Thyroid gland (tissue), 4 donors: ENCODE measurements around the gene ELMO2.

ENCODE experiments used
- CTCF ChIP-seq, 6 experiments: fragments of 200-600 bp in 3 of 6; fragments of 450-650 bp in 3 of 6; sonication (generic) in 3 of 6; IDR thresholded peaks; one replicate each; pipeline ENCODE4 v1.5.1; 2016 to 2019; ENCODE audit warnings: antibody characterized with exemption in 6 of 6, mild to moderate bottlenecking in 2 of 6, inconsistent platforms in 1 of 6, moderate library complexity in 1 of 6
- POLR2A ChIP-seq, 2 donors: fragments of 450-650 bp; IDR thresholded peaks; one replicate each; pipeline ENCODE4 v1.6.1; 2017; ENCODE audit warnings: antibody characterized with exemption in 2 of 2, mild to moderate bottlenecking in 2 of 2, moderate library complexity in 1 of 2

GRCh38 chr20:46414608-46415007 is 8.2 kb upstream of the ELMO2 start:
- TF ChIP-seq CTCF (IDR thresholded peaks at IDR 0.05) (no peak), POLR2A (IDR thresholded peaks at IDR 0.05) (no peak)
